Neural cell (in vitro differentiated cells): ENCODE data around the gene MAMLD1. TPM values are rescaled to one million over a fixed set of nuclear protein-coding genes. Genes with fewer than 3 reads are reported as not detected.

Experiments used
- H2AFZ ChIP-seq: fragments of 200-600, 300-800 bp; sonication (generic), shearing (Covaris generic); 2 replicates; pipeline ENCODE4 v1.6.0; 2014; ENCODE audit warnings: low read depth, mild to moderate bottlenecking, antibody characterized with exemption, low read length, moderate library complexity
- H3F3A ChIP-seq: fragments of 200-600 bp; shearing (Covaris generic); 2 replicates; pipeline ENCODE4 v1.6.1; 2016; ENCODE audit warnings: mild to moderate bottlenecking, moderate library complexity, mixed read lengths, antibody characterized with exemption, low read length; ENCODE audit not compliant: insufficient read depth, poor library complexity, severe bottlenecking
- H3K27ac ChIP-seq: fragments of 200-600, 300-800 bp; sonication (generic), shearing (Covaris generic); 2 replicates; pipeline ENCODE4 v1.5.1; 2014; ENCODE audit warnings: mild to moderate bottlenecking, low read length, moderate library complexity
- H3K27me3 ChIP-seq: fragments of 300-800, 200-600 bp; sonication (generic), shearing (Covaris generic); 2 replicates; pipeline ENCODE4 v1.6.0; 2014; ENCODE audit warnings: mild to moderate bottlenecking, low read depth, low read length, moderate library complexity; ENCODE audit not compliant: insufficient read depth
- H3K36me3 ChIP-seq: fragments of 300-800, 200-600 bp; sonication (generic), shearing (Covaris generic); 2 replicates; pipeline ENCODE4 v1.5.1; 2014; ENCODE audit warnings: mild to moderate bottlenecking, antibody characterized with exemption, low read length, moderate library complexity; ENCODE audit not compliant: insufficient read depth
- H3K4me2 ChIP-seq: fragments of 300-800, 200-600 bp; sonication (generic), shearing (Covaris generic); 2 replicates; pipeline ENCODE4 v1.6.0; 2014; ENCODE audit warnings: mild to moderate bottlenecking, low read length
- H3K4me3 ChIP-seq: fragments of 300-800, 200-600 bp; sonication (generic), shearing (Covaris generic); 2 replicates; pipeline ENCODE4 v1.5.1; 2014; ENCODE audit warnings: mild to moderate bottlenecking, low read length, moderate library complexity
- H3K79me2 ChIP-seq: fragments of 200-600 bp; shearing (Covaris generic); replicated peaks from 2 replicates; pipeline ENCODE4 v1.6.0; 2014; ENCODE audit warnings: mild to moderate bottlenecking, low read length, moderate library complexity; ENCODE audit not compliant: insufficient read depth
- H3K9ac ChIP-seq: fragments of 300-800, 200-600 bp; sonication (generic), shearing (Covaris generic); 2 replicates; pipeline ENCODE4 v1.6.1; 2016; ENCODE audit warnings: mild to moderate bottlenecking, low read length, mixed read lengths
- H3K9me2 ChIP-seq: fragments of 200-600 bp; shearing (Covaris generic); 2 replicates; pipeline ENCODE4 v1.6.1; 2016; ENCODE audit warnings: mild to moderate bottlenecking, low read length, mixed read lengths; ENCODE audit not compliant: insufficient read depth
- H3K9me3 ChIP-seq: fragments of 200-600, 300-800 bp; sonication (generic), shearing (Covaris generic); 2 replicates; pipeline ENCODE4 v1.6.1; 2016; ENCODE audit warnings: mild to moderate bottlenecking, mixed run types, low read length, moderate library complexity, mixed read lengths
- H4K20me1 ChIP-seq: fragments of 200-600 bp; shearing (Covaris generic); 2 replicates; pipeline ENCODE4 v1.6.1; 2016; ENCODE audit warnings: mild to moderate bottlenecking, mixed run types; ENCODE audit not compliant: insufficient read depth
- EP300 ChIP-seq: fragments of 450-650 bp; conservative IDR thresholded peaks from 2 replicates; pipeline ENCODE4 v1.6.1; 2014; ENCODE audit warnings: antibody characterized with exemption, mild to moderate bottlenecking, moderate library complexity; ENCODE audit not compliant: poor library complexity, severe bottlenecking
- EZH2 ChIP-seq: fragments of 200-600, 300-800 bp; shearing (Covaris generic), sonication (generic); IDR thresholded peaks from 2 replicates; pipeline ENCODE4 v1.6.1; 2014; ENCODE audit warnings: antibody characterized with exemption, low read length, borderline replicate concordance, mild to moderate bottlenecking; ENCODE audit not compliant: insufficient read depth, poor library complexity, severe bottlenecking
- MXI1 ChIP-seq: fragments of 450-650 bp; conservative IDR thresholded peaks from 2 replicates; pipeline ENCODE4 v1.6.1; 2014; ENCODE audit warnings: antibody characterized with exemption, mild to moderate bottlenecking; ENCODE audit not compliant: poor library complexity, severe bottlenecking
- POLR2AphosphoS5 ChIP-seq: IDR thresholded peaks from 2 replicates; pipeline ENCODE4 v1.6.1; 2012
- RAD21 ChIP-seq: fragments of 450-650 bp; conservative IDR thresholded peaks from 2 replicates; pipeline ENCODE4 v1.6.1; 2014; ENCODE audit warnings: antibody characterized with exemption, mild to moderate bottlenecking, moderate library complexity
- SMC3 ChIP-seq: fragments of 450-650 bp; conservative IDR thresholded peaks from 2 replicates; pipeline ENCODE4 v1.6.1; 2014; ENCODE audit warnings: antibody characterized with exemption, mild to moderate bottlenecking, moderate library complexity; ENCODE audit not compliant: poor library complexity
- TAF1 ChIP-seq: IDR thresholded peaks from 2 replicates; pipeline ENCODE4 v1.6.1; 2012; ENCODE audit warnings: low read depth
- polyA plus RNA-seq: library from polyadenylated mRNA; depleted of rRNA; stranded (reverse); fragments of >200 nt; gene quantifications from 2 replicates; pipeline ENCODE4 v1.2.3, GENCODE V29; 2014
- TF ChIP-seq, protein P1 (sequence below): fragments of 450-650 bp; IDR thresholded peaks from 2 replicates; pipeline ENCODE4 v1.5.1; 2014; ENCODE audit warnings: antibody characterized with exemption, mild to moderate bottlenecking, moderate library complexity; ENCODE audit not compliant: poor library complexity, severe bottlenecking
- TF ChIP-seq, protein P2 (sequence below): IDR thresholded peaks from 2 replicates; pipeline ENCODE4 v1.6.1; 2012; ENCODE audit warnings: borderline replicate concordance

Gene MAMLD1
- polyA plus RNA-seq, 1 donor from 2014 or later, result 1.4 TPM

DNA sequence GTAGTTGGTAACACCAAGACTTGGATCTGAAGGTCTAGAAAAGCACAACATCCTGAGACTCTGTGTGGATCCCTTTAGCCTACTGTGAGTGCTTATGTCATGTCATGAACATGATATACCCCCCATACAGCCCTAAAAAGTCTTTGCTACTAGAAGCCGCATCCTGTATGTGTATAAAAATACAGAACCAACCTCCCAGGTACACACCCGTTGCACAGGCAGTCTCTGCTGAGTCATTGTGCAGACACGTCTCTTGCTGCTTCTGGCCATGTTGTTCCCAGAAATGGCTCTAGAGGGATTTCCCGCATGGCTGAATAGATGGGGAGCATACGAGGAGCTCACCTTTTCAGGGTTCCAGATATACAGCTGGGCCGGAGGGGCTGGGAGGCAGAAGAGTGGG, 93.3 kb downstream of the MAMLD1 start:
- no peak overlapping the region for H3K4me2 ChIP-seq
- H3K9ac ChIP-seq, result no peak overlapping the region
- H3K27me3 ChIP-seq, result no peaks in the 10 kb centered on the region
- H3F3A ChIP-seq, result no peaks in the 10 kb centered on the region
- H2AFZ ChIP-seq, result no peak overlapping the region
- no peaks in the 10 kb centered on the region for H4K20me1 ChIP-seq
- H3K9me2 ChIP-seq, result no peaks in the 10 kb centered on the region
- no peak overlapping the region for H3K27ac ChIP-seq
- TF ChIP-seq, protein P1, sequence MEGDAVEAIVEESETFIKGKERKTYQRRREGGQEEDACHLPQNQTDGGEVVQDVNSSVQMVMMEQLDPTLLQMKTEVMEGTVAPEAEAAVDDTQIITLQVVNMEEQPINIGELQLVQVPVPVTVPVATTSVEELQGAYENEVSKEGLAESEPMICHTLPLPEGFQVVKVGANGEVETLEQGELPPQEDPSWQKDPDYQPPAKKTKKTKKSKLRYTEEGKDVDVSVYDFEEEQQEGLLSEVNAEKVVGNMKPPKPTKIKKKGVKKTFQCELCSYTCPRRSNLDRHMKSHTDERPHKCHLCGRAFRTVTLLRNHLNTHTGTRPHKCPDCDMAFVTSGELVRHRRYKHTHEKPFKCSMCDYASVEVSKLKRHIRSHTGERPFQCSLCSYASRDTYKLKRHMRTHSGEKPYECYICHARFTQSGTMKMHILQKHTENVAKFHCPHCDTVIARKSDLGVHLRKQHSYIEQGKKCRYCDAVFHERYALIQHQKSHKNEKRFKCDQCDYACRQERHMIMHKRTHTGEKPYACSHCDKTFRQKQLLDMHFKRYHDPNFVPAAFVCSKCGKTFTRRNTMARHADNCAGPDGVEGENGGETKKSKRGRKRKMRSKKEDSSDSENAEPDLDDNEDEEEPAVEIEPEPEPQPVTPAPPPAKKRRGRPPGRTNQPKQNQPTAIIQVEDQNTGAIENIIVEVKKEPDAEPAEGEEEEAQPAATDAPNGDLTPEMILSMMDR, result no peak
- no peak for TF ChIP-seq SMC3
- no peak for TF ChIP-seq POLR2AphosphoS5
- no peak for TF ChIP-seq EZH2
- TF ChIP-seq RAD21, result no peak
- TF ChIP-seq TAF1, result no peak
- TF ChIP-seq EP300, result no peak
- no peak for TF ChIP-seq MXI1
- TF ChIP-seq, protein P2, sequence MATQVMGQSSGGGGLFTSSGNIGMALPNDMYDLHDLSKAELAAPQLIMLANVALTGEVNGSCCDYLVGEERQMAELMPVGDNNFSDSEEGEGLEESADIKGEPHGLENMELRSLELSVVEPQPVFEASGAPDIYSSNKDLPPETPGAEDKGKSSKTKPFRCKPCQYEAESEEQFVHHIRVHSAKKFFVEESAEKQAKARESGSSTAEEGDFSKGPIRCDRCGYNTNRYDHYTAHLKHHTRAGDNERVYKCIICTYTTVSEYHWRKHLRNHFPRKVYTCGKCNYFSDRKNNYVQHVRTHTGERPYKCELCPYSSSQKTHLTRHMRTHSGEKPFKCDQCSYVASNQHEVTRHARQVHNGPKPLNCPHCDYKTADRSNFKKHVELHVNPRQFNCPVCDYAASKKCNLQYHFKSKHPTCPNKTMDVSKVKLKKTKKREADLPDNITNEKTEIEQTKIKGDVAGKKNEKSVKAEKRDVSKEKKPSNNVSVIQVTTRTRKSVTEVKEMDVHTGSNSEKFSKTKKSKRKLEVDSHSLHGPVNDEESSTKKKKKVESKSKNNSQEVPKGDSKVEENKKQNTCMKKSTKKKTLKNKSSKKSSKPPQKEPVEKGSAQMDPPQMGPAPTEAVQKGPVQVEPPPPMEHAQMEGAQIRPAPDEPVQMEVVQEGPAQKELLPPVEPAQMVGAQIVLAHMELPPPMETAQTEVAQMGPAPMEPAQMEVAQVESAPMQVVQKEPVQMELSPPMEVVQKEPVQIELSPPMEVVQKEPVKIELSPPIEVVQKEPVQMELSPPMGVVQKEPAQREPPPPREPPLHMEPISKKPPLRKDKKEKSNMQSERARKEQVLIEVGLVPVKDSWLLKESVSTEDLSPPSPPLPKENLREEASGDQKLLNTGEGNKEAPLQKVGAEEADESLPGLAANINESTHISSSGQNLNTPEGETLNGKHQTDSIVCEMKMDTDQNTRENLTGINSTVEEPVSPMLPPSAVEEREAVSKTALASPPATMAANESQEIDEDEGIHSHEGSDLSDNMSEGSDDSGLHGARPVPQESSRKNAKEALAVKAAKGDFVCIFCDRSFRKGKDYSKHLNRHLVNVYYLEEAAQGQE, result no peak
- H3K9me3 ChIP-seq, result no peaks in the 10 kb centered on the region
- H3K36me3 ChIP-seq, result no peaks in the 10 kb centered on the region
- no peaks in the 10 kb centered on the region for H3K79me2 ChIP-seq
- H3K4me3 ChIP-seq, result no peak overlapping the region

DNA sequence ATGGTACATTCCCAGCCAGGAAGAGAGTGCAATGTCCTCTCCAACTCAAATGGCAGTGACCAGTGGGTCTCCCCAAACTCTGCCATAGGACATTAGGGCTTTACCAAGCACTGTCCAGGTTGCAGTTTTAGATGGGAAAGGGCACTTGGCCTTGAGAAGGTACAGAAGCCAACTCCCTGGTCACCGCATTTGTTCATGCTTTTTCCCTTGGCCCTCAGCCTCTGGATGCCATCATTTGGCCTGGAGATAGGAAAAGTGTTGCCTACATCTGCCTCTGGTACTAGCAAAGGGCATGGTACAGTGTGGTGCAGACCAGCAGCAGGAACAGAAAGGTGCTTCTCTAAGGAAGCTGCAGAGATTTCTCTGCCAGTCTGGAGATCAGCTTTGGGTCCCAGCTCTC, 93.8 kb downstream of the MAMLD1 start:
- Histone ChIP-seq H3F3A (no peaks in the 10 kb centered on the region), H3K9me3 (no peaks in the 10 kb centered on the region)
- TF ChIP-seq POLR2AphosphoS5, result no peak
- no peak for TF ChIP-seq SMC3
- no peak for TF ChIP-seq EP300
- TF ChIP-seq, protein P2, result no peak
- no peak for TF ChIP-seq MXI1
- TF ChIP-seq RAD21, result no peak
- TF ChIP-seq, protein P1, result no peak
- no peak for TF ChIP-seq EZH2
- no peak for TF ChIP-seq TAF1

More for the DNA sequence above, 93.8 kb downstream of the MAMLD1 start:
- Histone ChIP-seq H3K36me3 (no peaks in the 10 kb centered on the region), H3K9me2 (no peaks in the 10 kb centered on the region), H3K4me3 (no peak overlapping the region), H3K27me3 (no peaks in the 10 kb centered on the region), H3K79me2 (no peaks in the 10 kb centered on the region), H4K20me1 (no peaks in the 10 kb centered on the region), H3K27ac (no peak overlapping the region), H2AFZ (no peak overlapping the region), H3K4me2 (no peak overlapping the region), H3K9ac (no peak overlapping the region)
